Measurements from ENCODE around the gene FAM200B. TPM values are rescaled to one million over a fixed set of nuclear protein-coding genes. Genes with fewer than 3 reads are reported as not detected.

The FAM200B gene
- total and polyA plus RNA-seq, 3 donors from 2014 or later: 41.8 to 75.2 (median 48.9) TPM

DNA sequence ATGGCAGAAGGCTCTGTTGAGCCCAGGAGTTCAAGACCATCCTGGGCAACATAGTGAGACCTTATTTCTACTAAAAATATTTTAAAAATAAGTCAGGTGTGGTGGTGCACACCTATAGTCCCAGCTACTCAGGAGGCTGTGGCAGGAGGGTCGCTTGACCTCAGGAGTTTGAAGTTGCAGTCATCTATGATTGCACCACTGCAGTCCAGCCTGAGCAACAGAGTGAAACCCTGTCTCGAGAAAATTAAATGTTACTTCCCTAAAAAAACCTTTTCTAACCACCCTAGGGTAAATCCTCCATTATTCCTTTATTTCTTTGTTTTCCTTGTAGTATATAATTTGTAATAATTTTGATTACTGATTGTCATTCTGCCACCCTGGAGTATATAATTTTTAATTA, 7.9 kb downstream of the FAM200B start:
- intact Hi-C loops (cut with DNase I; ENCODE audit: low total_unique reads): no loop called here
- Histone ChIP-seq H3K27ac (no peak overlapping the region), H3K9me3 (no peaks in the 10 kb centered on the region), H3K36me3 (ENCODE audit: low read depth, missing control alignments) (no peaks in the 10 kb centered on the region), H3K4me1 (no peaks in the 10 kb centered on the region), H3K27me3 (no peaks in the 10 kb centered on the region), H3K4me3 (no peak overlapping the region)
- TF ChIP-seq, protein P1, sequence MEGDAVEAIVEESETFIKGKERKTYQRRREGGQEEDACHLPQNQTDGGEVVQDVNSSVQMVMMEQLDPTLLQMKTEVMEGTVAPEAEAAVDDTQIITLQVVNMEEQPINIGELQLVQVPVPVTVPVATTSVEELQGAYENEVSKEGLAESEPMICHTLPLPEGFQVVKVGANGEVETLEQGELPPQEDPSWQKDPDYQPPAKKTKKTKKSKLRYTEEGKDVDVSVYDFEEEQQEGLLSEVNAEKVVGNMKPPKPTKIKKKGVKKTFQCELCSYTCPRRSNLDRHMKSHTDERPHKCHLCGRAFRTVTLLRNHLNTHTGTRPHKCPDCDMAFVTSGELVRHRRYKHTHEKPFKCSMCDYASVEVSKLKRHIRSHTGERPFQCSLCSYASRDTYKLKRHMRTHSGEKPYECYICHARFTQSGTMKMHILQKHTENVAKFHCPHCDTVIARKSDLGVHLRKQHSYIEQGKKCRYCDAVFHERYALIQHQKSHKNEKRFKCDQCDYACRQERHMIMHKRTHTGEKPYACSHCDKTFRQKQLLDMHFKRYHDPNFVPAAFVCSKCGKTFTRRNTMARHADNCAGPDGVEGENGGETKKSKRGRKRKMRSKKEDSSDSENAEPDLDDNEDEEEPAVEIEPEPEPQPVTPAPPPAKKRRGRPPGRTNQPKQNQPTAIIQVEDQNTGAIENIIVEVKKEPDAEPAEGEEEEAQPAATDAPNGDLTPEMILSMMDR (IDR thresholded peaks at IDR 0.05): no peak
- no peak for TF ChIP-seq POLR2A (IDR thresholded peaks at IDR 0.05)
- DNase-seq: no peak
- WGBS, 2 donors: 83 to 98% methylated on average over 2 of the region's 2 CpGs

DNA sequence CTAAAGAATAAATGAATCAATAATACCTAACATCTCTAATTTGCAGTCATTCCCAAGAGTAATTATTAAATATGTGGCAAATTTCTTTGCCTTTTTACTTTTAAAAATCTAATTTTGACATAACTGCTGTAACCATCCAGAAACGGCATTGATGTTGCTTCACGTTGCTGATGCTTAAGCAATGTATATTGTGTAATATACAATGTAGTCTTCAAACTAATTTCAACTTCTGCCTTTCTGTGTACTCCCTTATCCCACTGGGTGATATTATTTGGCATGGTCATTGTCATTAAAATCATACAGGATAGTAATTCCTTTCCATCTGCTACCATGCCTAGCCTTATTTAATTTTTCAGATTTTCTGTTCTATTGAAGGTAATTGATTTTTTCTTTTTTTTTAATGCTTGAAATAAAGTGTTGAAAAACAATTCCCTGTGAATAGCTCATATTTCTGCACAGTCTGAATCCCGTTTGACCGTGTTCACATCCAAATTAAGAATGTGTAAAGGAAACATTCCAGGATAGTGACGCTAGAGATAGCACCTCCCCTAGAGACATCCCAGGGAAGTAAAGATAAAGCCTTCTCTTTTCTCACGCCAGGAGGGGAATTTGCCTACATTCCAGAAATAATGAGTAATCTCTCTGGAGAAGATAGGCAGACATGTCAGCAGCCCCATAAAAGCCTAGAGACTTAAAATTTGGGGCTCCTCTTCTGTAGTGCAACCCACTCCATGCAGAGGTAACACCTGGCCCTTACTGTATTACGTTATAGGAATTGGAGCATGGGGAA, 8.6 kb downstream of the FAM200B start:
- H3K36me3 ChIP-seq (ENCODE audit: low read depth, missing control alignments): no peaks in the 10 kb centered on the region
- DNase-seq: no peak
- no peaks in the 10 kb centered on the region for H3K9me3 ChIP-seq
- WGBS, 2 donors: 46 to 48% methylated on average over 7 of the region's 7 CpGs
- H3K27ac ChIP-seq: no peak overlapping the region
- no peaks in the 10 kb centered on the region for H3K27me3 ChIP-seq
- no peaks in the 10 kb centered on the region for H3K4me1 ChIP-seq
- TF ChIP-seq POLR2A (IDR thresholded peaks at IDR 0.05): no peak
- TF ChIP-seq, protein P1 (IDR thresholded peaks at IDR 0.05): no peak
- intact Hi-C loops (cut with DNase I; ENCODE audit: low total_unique reads): no loop called here
- H3K4me3 ChIP-seq: no peak overlapping the region

DNA sequence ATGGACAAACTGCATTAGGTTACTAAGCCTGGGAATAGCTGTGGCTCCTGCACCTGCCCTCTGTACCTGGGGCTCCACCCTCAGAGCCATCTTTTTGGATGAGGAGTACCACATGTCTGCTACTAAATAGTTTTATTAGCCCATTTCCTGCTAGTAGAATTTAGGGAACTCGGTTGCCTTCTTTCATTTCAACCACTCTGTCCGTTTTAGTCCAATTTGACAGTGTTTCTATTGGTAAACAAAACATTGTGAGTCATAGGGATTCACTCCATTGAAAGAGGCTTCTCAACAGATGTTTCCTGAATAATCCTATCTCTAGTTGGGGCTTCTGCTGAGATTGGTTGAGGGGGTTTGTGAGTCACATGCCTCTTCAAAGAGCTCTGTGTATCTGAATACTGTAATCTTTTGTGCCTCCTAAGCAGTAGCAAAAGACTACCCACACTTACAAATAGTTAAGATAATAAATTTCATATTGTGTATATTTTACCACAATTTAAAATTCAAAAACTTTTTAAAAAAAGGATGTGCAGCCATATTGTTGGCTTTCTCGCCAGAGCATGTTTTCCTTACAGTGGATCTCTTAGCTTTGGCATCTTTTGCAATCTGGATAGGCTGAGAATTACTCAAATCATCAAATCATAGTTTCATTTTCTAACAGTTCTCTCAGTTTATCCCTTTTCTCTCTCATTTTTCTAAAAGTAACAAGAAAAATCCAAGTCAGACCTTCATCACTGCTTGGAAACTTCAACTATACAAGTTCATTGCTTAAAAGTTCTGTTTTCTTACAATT, 9.9 kb downstream of the FAM200B start:
- 64 to 72% methylated on average over 3 of the region's 3 CpGs for WGBS, 2 donors
- intact Hi-C loops (cut with DNase I; ENCODE audit: low total_unique reads): no loop called here
- H3K9me3 ChIP-seq: no peaks in the 10 kb centered on the region
- no peak overlapping the region for H3K4me3 ChIP-seq
- no peaks in the 10 kb centered on the region for H3K4me1 ChIP-seq
- H3K36me3 ChIP-seq (ENCODE audit: low read depth, missing control alignments): no peaks in the 10 kb centered on the region
- TF ChIP-seq, protein P1 (IDR thresholded peaks at IDR 0.05): no peak
- TF ChIP-seq POLR2A (IDR thresholded peaks at IDR 0.05): no peak
- H3K27ac ChIP-seq: no peak overlapping the region
- no peaks in the 10 kb centered on the region for H3K27me3 ChIP-seq
- DNase-seq: no peak

DNA sequence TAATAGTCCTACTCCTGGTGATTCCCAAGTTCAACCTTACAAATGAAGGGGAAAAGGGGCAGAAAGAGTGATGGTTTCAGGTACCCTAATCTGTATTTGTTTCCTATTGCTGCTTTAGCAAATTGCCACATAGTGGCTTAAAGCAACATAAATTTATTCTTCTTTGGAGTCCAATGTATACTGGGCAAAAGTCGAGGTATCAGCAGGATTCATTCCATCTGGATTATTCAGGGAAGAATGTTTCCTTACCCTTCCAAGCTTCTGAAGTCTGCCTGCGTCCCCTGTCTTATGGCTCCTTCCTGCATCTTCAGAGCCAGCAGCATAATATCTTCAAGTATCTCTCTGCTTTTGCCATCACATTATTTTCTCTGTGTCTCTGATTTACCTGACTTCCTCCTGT, 11.0 kb downstream of the FAM200B start:
- H3K27me3 ChIP-seq: no peaks in the 10 kb centered on the region
- H3K36me3 ChIP-seq (ENCODE audit: low read depth, missing control alignments): no peaks in the 10 kb centered on the region
- DNase-seq: no peak
- WGBS, 2 donors: 83 to 86% methylated on average over 2 of the region's 2 CpGs
- no peak overlapping the region for H3K4me3 ChIP-seq
- H3K9me3 ChIP-seq: no peaks in the 10 kb centered on the region
- H3K4me1 ChIP-seq: no peaks in the 10 kb centered on the region
- intact Hi-C loops (cut with DNase I; ENCODE audit: low total_unique reads): no loop called here
- TF ChIP-seq, protein P1 (IDR thresholded peaks at IDR 0.05): no peak
- no peak for TF ChIP-seq POLR2A (IDR thresholded peaks at IDR 0.05)
- H3K27ac ChIP-seq: no peak overlapping the region

Data from testis (tissue), 3 donors.